Sigmoid colon (tissue), 7 donors: Measurements from ENCODE around the gene RIMBP2. TPM values are rescaled to one million over a fixed set of nuclear protein-coding genes. Genes with fewer than 3 reads are reported as not detected.
"Not testable (repeated sequence)": the region's sequence is repeated elsewhere in the genome, so short reads cannot be mapped to it uniquely, and the experiment has no call there.

Experiments used
- DNase-seq: peaks from one replicate; pipeline ENCODE4 v3.0.0-alpha.2; 2019
- H3K27ac ChIP-seq, 4 donors: fragments of 200-600 bp; sonication (generic); one replicate each; pipeline ENCODE4 v1.5.1; 2016 to 2019; ENCODE audit warnings: mild to moderate bottlenecking in 1 of 4
- H3K27me3 ChIP-seq, 3 donors: fragments of 200-600 bp; sonication (generic); one replicate each; pipeline ENCODE4 v1.5.1; 2019; ENCODE audit warnings: mild to moderate bottlenecking in 1 of 3
- H3K36me3 ChIP-seq, 4 donors: fragments of 200-600 bp; sonication (generic); one replicate each; pipeline ENCODE4 v1.5.1; 2016 to 2019
- H3K4me1 ChIP-seq, 4 donors: fragments of 200-600 bp; sonication (generic); one replicate each; pipeline ENCODE4 v1.5.1; 2017 to 2019
- H3K4me3 ChIP-seq, 4 donors: fragments of 200-600 bp; sonication (generic); one replicate each; pipeline ENCODE4 v1.5.1; 2017 to 2019; ENCODE audit warnings: mild to moderate bottlenecking in 2 of 4, moderate library complexity in 1 of 4
- H3K9me3 ChIP-seq, 4 donors: fragments of 200-600 bp in 3 of 4; sonication (generic) in 3 of 4; one replicate each; pipeline versions ENCODE4 v1.5.1 to v1.6.1; 2013 to 2019
- EP300 ChIP-seq, 4 donors: sonication (generic); formaldehyde crosslinking; IDR thresholded peaks; one replicate each; pipeline ENCODE4 v1.6.1; 2017; ENCODE audit warnings: antibody characterized with exemption in 4 of 4
- POLR2A ChIP-seq, 2 donors: fragments of 450-650 bp; IDR thresholded peaks; one replicate each; pipeline ENCODE4 v1.6.1; 2016; ENCODE audit warnings: antibody characterized with exemption in 2 of 2, mild to moderate bottlenecking in 2 of 2, moderate library complexity in 2 of 2
- POLR2AphosphoS5 ChIP-seq, 4 donors: sonication (generic); formaldehyde crosslinking; IDR thresholded peaks; one replicate each; pipeline ENCODE4 v1.6.1; 2017; ENCODE audit warnings: antibody characterized with exemption in 4 of 4
- WGBS, 2 donors: extraction: QIAGEN DNeasy Blood & Tissue Kit; methylation state at CpG; one replicate each; pipeline ENCODE4 v1.1.7; 2013; 5-methylcytosine and 5-hydroxymethylcytosine counted together
- intact Hi-C: fragments of 100-400 bp; cut with DNase I; formaldehyde crosslinking; loops from one replicate; pipeline ENCODE4 v1.15.1; 2023
- polyA plus RNA-seq, 3 donors: library from polyadenylated mRNA; stranded (reverse); fragments of 200-250 nt; gene quantifications; one replicate each; pipeline ENCODE4 v1.2.3, GENCODE V29; 2013
- total RNA-seq, 4 donors: library from RNA; depleted of rRNA; stranded (reverse); fragments of >200 nt; gene quantifications; one replicate each; pipeline ENCODE4 v1.1.0, GENCODE V29; 2016
- TF ChIP-seq, protein P1 (sequence below), 4 experiments: fragments of 450-650 bp in 3 of 4; fragments of 200-600 bp in 1 of 4; IDR thresholded peaks; one replicate each; pipeline ENCODE4 v1.5.1; 2016 to 2019; ENCODE audit warnings: antibody characterized with exemption in 4 of 4, mild to moderate bottlenecking in 3 of 4, moderate library complexity in 2 of 4
- donor health status: healthy with polysubstance abuse.
- donor health status: Bipolar disorder and iron deficiency.
- donor health status: healthy.

RIMBP2 gene
- total and polyA plus RNA-seq, 7 donors, result under 0.01 to 5.5 (median 1.4) TPM

- WGBS, 2 donors, result 34 to 69% methylated on average over 7 of the region's 7 CpGs
- no peaks in the 10 kb centered on the region for H3K27me3 ChIP-seq
- intact Hi-C loops, result no loop called here
- no peaks in the 10 kb centered on the region for H3K36me3 ChIP-seq
- H3K9me3 ChIP-seq, result no peaks in the 10 kb centered on the region
- DNase-seq, result no peak
- no peak overlapping the region for H3K4me3 ChIP-seq
- H3K27ac ChIP-seq, result no peak overlapping the region
- TF ChIP-seq EP300 (IDR thresholded peaks at IDR 0.05), result no peak
- TF ChIP-seq POLR2A (IDR thresholded peaks at IDR 0.05), result no peak
- no peak for TF ChIP-seq POLR2AphosphoS5 (IDR thresholded peaks at IDR 0.05)
- TF ChIP-seq, protein P1, sequence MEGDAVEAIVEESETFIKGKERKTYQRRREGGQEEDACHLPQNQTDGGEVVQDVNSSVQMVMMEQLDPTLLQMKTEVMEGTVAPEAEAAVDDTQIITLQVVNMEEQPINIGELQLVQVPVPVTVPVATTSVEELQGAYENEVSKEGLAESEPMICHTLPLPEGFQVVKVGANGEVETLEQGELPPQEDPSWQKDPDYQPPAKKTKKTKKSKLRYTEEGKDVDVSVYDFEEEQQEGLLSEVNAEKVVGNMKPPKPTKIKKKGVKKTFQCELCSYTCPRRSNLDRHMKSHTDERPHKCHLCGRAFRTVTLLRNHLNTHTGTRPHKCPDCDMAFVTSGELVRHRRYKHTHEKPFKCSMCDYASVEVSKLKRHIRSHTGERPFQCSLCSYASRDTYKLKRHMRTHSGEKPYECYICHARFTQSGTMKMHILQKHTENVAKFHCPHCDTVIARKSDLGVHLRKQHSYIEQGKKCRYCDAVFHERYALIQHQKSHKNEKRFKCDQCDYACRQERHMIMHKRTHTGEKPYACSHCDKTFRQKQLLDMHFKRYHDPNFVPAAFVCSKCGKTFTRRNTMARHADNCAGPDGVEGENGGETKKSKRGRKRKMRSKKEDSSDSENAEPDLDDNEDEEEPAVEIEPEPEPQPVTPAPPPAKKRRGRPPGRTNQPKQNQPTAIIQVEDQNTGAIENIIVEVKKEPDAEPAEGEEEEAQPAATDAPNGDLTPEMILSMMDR (IDR thresholded peaks at IDR 0.05), result no peak
- H3K4me1 ChIP-seq, result no peaks in the 10 kb centered on the region
These were observed 19.6 kb downstream of the RIMBP2 start for GRCh38 chr12:130696379-130697100.

- Histone ChIP-seq H3K4me3 (no peak overlapping the region), H3K27me3 (no peaks in the 10 kb centered on the region), H3K4me1 (no peaks in the 10 kb centered on the region), H3K9me3 (no peaks in the 10 kb centered on the region), H3K36me3 (no peaks in the 10 kb centered on the region), H3K27ac (no peak overlapping the region)
- intact Hi-C loops, result no loop called here
- 53 to 76% methylated on average over 6 of the region's 6 CpGs for WGBS, 2 donors
- no peak for TF ChIP-seq EP300 (IDR thresholded peaks at IDR 0.05)
- TF ChIP-seq, protein P1 (IDR thresholded peaks at IDR 0.05), result no peak
- TF ChIP-seq POLR2AphosphoS5 (IDR thresholded peaks at IDR 0.05), result no peak
- TF ChIP-seq POLR2A (IDR thresholded peaks at IDR 0.05), result no peak
- DNase-seq, result no peak
These were observed 21.0 kb downstream of the RIMBP2 start for GRCh38 chr12:130695061-130695460.

DNA sequence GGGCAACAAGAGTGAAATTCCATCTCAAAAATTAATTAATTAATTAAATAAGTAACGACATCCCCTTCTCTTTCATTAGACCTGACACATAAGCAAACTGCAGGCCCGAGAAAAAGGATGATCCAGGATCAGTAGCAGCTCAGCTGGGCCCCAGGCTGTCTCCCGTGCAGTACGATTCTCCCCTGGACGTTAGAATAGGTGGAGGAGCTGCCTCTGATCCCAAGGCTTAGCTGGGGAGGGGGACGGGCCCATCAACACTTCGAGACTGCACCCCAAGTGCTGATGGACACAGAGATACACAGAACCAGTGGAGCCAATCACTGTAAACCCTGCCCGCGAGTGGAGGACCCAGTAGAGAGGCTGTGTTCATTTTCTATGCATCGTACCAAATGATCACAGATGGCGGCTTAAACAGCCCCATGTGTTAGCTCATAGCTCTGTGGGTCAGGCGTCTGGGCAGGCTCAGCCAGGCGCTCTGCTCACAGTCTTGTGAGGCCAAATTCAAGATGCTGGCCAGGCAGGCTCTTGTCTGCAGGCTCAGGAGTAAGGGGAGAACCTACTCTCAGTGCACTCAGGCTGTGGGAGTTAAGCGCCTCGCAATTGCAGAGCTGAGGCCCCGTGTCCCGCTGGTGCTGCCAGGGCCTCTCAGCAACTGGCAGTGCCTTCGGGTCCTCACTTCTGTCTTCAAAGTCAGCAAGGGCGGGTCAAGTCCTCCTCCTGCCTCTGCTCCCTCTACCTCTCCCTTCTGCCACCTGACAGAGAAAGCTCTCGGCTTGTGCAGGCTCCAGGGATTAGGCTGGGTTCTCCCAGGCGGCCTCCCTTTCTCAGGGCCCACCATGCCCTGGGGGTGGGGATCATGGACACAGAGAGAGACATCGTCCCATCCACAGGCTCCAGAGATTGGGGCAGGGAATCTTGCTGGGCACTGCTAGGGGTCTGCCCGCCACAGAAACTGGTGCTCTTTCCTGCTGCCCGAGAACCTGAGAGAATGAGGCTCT is 26.4 kb downstream of the RIMBP2 start:
- Histone ChIP-seq H3K4me1 (no peaks in the 10 kb centered on the region), H3K9me3 (no peaks in the 10 kb centered on the region), H3K4me3 (no peak overlapping the region), H3K27ac (no peak overlapping the region), H3K27me3 (peaks cover 0 to 28% (median 7%) of the 10 kb centered on the region in 3 donors), H3K36me3 (no peaks in the 10 kb centered on the region)
- intact Hi-C loops, result no loop called here
- TF ChIP-seq, protein P1 (IDR thresholded peaks at IDR 0.05), result no peak
- TF ChIP-seq POLR2AphosphoS5 (IDR thresholded peaks at IDR 0.05) (no peak), EP300 (IDR thresholded peaks at IDR 0.05) (no peak), POLR2A (IDR thresholded peaks at IDR 0.05) (no peak)
- WGBS, 2 donors, result 90 to 91% methylated on average over 24 of the region's 24 CpGs
- DNase-seq, result no peak

DNA sequence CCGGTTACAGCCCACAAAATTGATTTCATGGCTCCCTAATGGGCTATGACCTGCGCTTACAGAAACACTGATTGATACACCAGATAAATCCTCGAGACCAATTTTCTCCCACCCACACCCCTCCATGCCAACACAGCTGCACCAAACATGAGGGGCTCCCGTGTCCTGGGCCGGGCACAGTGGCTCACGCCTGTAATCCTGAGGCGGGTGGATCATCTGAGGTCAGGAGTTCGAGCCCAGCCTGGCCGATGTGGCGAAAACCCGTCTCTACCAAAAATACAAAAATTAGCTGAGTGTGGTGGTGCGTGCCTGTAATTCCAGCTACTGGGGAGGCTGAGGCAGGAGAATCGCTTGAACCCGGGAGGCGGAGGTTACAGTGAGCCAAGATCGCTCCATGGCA is 27.1 kb downstream of the RIMBP2 start:
- WGBS, 2 donors, result 89 to 94% methylated on average over 16 of the region's 16 CpGs
- H3K4me1 ChIP-seq, H3K4me3 ChIP-seq, H3K36me3 ChIP-seq, intact Hi-C loops, DNase-seq, H3K9me3 ChIP-seq, H3K27ac ChIP-seq: not testable (repeated sequence)
- H3K27me3 ChIP-seq, result peaks cover 0 to 33% (median 7%) of the 10 kb centered on the region in 3 donors
